ENCODE data around the gene PHKA2.

PHKA2 gene

GRCh38 chrX:18951032-18951431 is 32.9 kb downstream of the PHKA2 start:
- Histone ChIP-seq H3K4me3 (ENCODE audit: low read depth, low read length) (no peak overlapping the region), H3K9ac (ENCODE audit: low read length) (no peak overlapping the region), H3K9me3 (ENCODE audit: control insufficient read depth, insufficient read depth, low read depth, low read length) (no peaks in the 10 kb centered on the region), H3K36me3 (ENCODE audit: control insufficient read depth, insufficient read depth, low read length) (peaks cover 32% of the 10 kb centered on the region), H3K4me1 (ENCODE audit: control insufficient read depth, insufficient read depth, low read length) (no peaks in the 10 kb centered on the region), H3K27me3 (ENCODE audit: control insufficient read depth, insufficient read depth, low read length) (no peaks in the 10 kb centered on the region), H3K27ac (ENCODE audit: low read depth, low read length) (no peak overlapping the region)

GRCh38 chrX:18949944-18950301 is 34.0 kb downstream of the PHKA2 start:
- Histone ChIP-seq H3K4me1 (ENCODE audit: control insufficient read depth, insufficient read depth, low read length) (no peaks in the 10 kb centered on the region), H3K27me3 (ENCODE audit: control insufficient read depth, insufficient read depth, low read length) (no peaks in the 10 kb centered on the region), H3K4me3 (ENCODE audit: low read depth, low read length) (no peak overlapping the region), H3K27ac (ENCODE audit: low read depth, low read length) (no peak overlapping the region), H3K9ac (ENCODE audit: low read length) (no peak overlapping the region), H3K36me3 (ENCODE audit: control insufficient read depth, insufficient read depth, low read length) (peaks cover 35% of the 10 kb centered on the region), H3K9me3 (ENCODE audit: control insufficient read depth, insufficient read depth, low read depth, low read length) (no peaks in the 10 kb centered on the region)

GRCh38 chrX:18949291-18949943 is 34.5 kb downstream of the PHKA2 start:
- no peak overlapping the region for H3K4me3 ChIP-seq (ENCODE audit: low read depth, low read length)
- H3K9me3 ChIP-seq (ENCODE audit: control insufficient read depth, insufficient read depth, low read depth, low read length): no peaks in the 10 kb centered on the region
- no peaks in the 10 kb centered on the region for H3K4me1 ChIP-seq (ENCODE audit: control insufficient read depth, insufficient read depth, low read length)
- peaks cover 40% of the 10 kb centered on the region for H3K36me3 ChIP-seq (ENCODE audit: control insufficient read depth, insufficient read depth, low read length)
- no peak overlapping the region for H3K27ac ChIP-seq (ENCODE audit: low read depth, low read length)
- H3K9ac ChIP-seq (ENCODE audit: low read length): no peak overlapping the region
- no peaks in the 10 kb centered on the region for H3K27me3 ChIP-seq (ENCODE audit: control insufficient read depth, insufficient read depth, low read length)

- no peak overlapping the region for H3K9ac ChIP-seq (ENCODE audit: low read length)
- no peak overlapping the region for H3K27ac ChIP-seq (ENCODE audit: low read depth, low read length)
- H3K36me3 ChIP-seq (ENCODE audit: control insufficient read depth, insufficient read depth, low read length): peaks cover 55% of the 10 kb centered on the region
- no peak overlapping the region for H3K4me3 ChIP-seq (ENCODE audit: low read depth, low read length)
- H3K27me3 ChIP-seq (ENCODE audit: control insufficient read depth, insufficient read depth, low read length): no peaks in the 10 kb centered on the region
- no peaks in the 10 kb centered on the region for H3K4me1 ChIP-seq (ENCODE audit: control insufficient read depth, insufficient read depth, low read length)
- H3K9me3 ChIP-seq (ENCODE audit: control insufficient read depth, insufficient read depth, low read depth, low read length): no peaks in the 10 kb centered on the region
Measured at GRCh38 chrX:18946611-18947010, 37.3 kb downstream of the PHKA2 start.

GRCh38 chrX:18946157-18946556 is 37.8 kb downstream of the PHKA2 start:
- H3K4me1 ChIP-seq (ENCODE audit: control insufficient read depth, insufficient read depth, low read length): no peaks in the 10 kb centered on the region
- no peaks in the 10 kb centered on the region for H3K27me3 ChIP-seq (ENCODE audit: control insufficient read depth, insufficient read depth, low read length)
- no peak overlapping the region for H3K9ac ChIP-seq (ENCODE audit: low read length)
- H3K4me3 ChIP-seq (ENCODE audit: low read depth, low read length): no peak overlapping the region
- H3K9me3 ChIP-seq (ENCODE audit: control insufficient read depth, insufficient read depth, low read depth, low read length): no peaks in the 10 kb centered on the region
- no peak overlapping the region for H3K27ac ChIP-seq (ENCODE audit: low read depth, low read length)
- peaks cover 60% of the 10 kb centered on the region for H3K36me3 ChIP-seq (ENCODE audit: control insufficient read depth, insufficient read depth, low read length)

GRCh38 chrX:18945483-18945882 is 38.4 kb downstream of the PHKA2 start:
- Histone ChIP-seq H3K4me3 (ENCODE audit: low read depth, low read length) (no peak overlapping the region), H3K36me3 (ENCODE audit: control insufficient read depth, insufficient read depth, low read length) (peaks cover 59% of the 10 kb centered on the region), H3K27ac (ENCODE audit: low read depth, low read length) (no peak overlapping the region), H3K9ac (ENCODE audit: low read length) (no peak overlapping the region), H3K9me3 (ENCODE audit: control insufficient read depth, insufficient read depth, low read depth, low read length) (no peaks in the 10 kb centered on the region), H3K4me1 (ENCODE audit: control insufficient read depth, insufficient read depth, low read length) (no peaks in the 10 kb centered on the region), H3K27me3 (ENCODE audit: control insufficient read depth, insufficient read depth, low read length) (no peaks in the 10 kb centered on the region)

- H3K9me3 ChIP-seq (ENCODE audit: control insufficient read depth, insufficient read depth, low read depth, low read length): no peaks in the 10 kb centered on the region
- no peak overlapping the region for H3K4me3 ChIP-seq (ENCODE audit: low read depth, low read length)
- peaks cover 51% of the 10 kb centered on the region for H3K36me3 ChIP-seq (ENCODE audit: control insufficient read depth, insufficient read depth, low read length)
- H3K4me1 ChIP-seq (ENCODE audit: control insufficient read depth, insufficient read depth, low read length): no peaks in the 10 kb centered on the region
- H3K9ac ChIP-seq (ENCODE audit: low read length): no peak overlapping the region
- H3K27me3 ChIP-seq (ENCODE audit: control insufficient read depth, insufficient read depth, low read length): no peaks in the 10 kb centered on the region
- H3K27ac ChIP-seq (ENCODE audit: low read depth, low read length): no peak overlapping the region
Measured at GRCh38 chrX:18944482-18944881, 39.4 kb downstream of the PHKA2 start.

GRCh38 chrX:18941896-18942295 is 42.0 kb downstream of the PHKA2 start:
- no peaks in the 10 kb centered on the region for H3K9me3 ChIP-seq (ENCODE audit: control insufficient read depth, insufficient read depth, low read depth, low read length)
- H3K4me1 ChIP-seq (ENCODE audit: control insufficient read depth, insufficient read depth, low read length): peaks cover 10% of the 10 kb centered on the region
- H3K27ac ChIP-seq (ENCODE audit: low read depth, low read length): no peak overlapping the region
- H3K4me3 ChIP-seq (ENCODE audit: low read depth, low read length): no peak overlapping the region
- no peaks in the 10 kb centered on the region for H3K27me3 ChIP-seq (ENCODE audit: control insufficient read depth, insufficient read depth, low read length)
- H3K9ac ChIP-seq (ENCODE audit: low read length): no peak overlapping the region
- peaks cover 55% of the 10 kb centered on the region for H3K36me3 ChIP-seq (ENCODE audit: control insufficient read depth, insufficient read depth, low read length)

GRCh38 chrX:18938710-18939109 is 45.2 kb downstream of the PHKA2 start:
- no peak overlapping the region for H3K9ac ChIP-seq (ENCODE audit: low read length)
- no peaks in the 10 kb centered on the region for H3K27me3 ChIP-seq (ENCODE audit: control insufficient read depth, insufficient read depth, low read length)
- peaks cover 10% of the 10 kb centered on the region for H3K4me1 ChIP-seq (ENCODE audit: control insufficient read depth, insufficient read depth, low read length)
- no peak overlapping the region for H3K4me3 ChIP-seq (ENCODE audit: low read depth, low read length)
- peaks cover 69% of the 10 kb centered on the region for H3K36me3 ChIP-seq (ENCODE audit: control insufficient read depth, insufficient read depth, low read length)
- H3K27ac ChIP-seq (ENCODE audit: low read depth, low read length): no peak overlapping the region
- no peaks in the 10 kb centered on the region for H3K9me3 ChIP-seq (ENCODE audit: control insufficient read depth, insufficient read depth, low read depth, low read length)

GRCh38 chrX:18937173-18937572 is 46.7 kb downstream of the PHKA2 start:
- Histone ChIP-seq H3K27ac (ENCODE audit: low read depth, low read length) (no peak overlapping the region; the same call in 1 of the 2 replicates), H3K4me1 (ENCODE audit: control insufficient read depth, insufficient read depth, low read length) (peaks cover 10% of the 10 kb centered on the region), H3K9ac (ENCODE audit: low read length) (no peak overlapping the region), H3K9me3 (ENCODE audit: control insufficient read depth, insufficient read depth, low read depth, low read length) (no peaks in the 10 kb centered on the region), H3K27me3 (ENCODE audit: control insufficient read depth, insufficient read depth, low read length) (no peaks in the 10 kb centered on the region), H3K36me3 (ENCODE audit: control insufficient read depth, insufficient read depth, low read length) (peaks cover 63% of the 10 kb centered on the region), H3K4me3 (ENCODE audit: low read depth, low read length) (no peak overlapping the region)

GRCh38 chrX:18935893-18936292 is 48.0 kb downstream of the PHKA2 start:
- Histone ChIP-seq H3K4me1 (ENCODE audit: control insufficient read depth, insufficient read depth, low read length) (peaks cover 10% of the 10 kb centered on the region), H3K9me3 (ENCODE audit: control insufficient read depth, insufficient read depth, low read depth, low read length) (no peaks in the 10 kb centered on the region), H3K9ac (ENCODE audit: low read length) (no peak overlapping the region), H3K27me3 (ENCODE audit: control insufficient read depth, insufficient read depth, low read length) (no peaks in the 10 kb centered on the region), H3K36me3 (ENCODE audit: control insufficient read depth, insufficient read depth, low read length) (peaks cover 62% of the 10 kb centered on the region), H3K4me3 (ENCODE audit: low read depth, low read length) (no peak overlapping the region), H3K27ac (ENCODE audit: low read depth, low read length) (no peak overlapping the region)

- H3K9me3 ChIP-seq (ENCODE audit: control insufficient read depth, insufficient read depth, low read depth, low read length): no peaks in the 10 kb centered on the region
- H3K27me3 ChIP-seq (ENCODE audit: control insufficient read depth, insufficient read depth, low read length): no peaks in the 10 kb centered on the region
- H3K4me1 ChIP-seq (ENCODE audit: control insufficient read depth, insufficient read depth, low read length): peaks cover 10% of the 10 kb centered on the region
- H3K4me3 ChIP-seq (ENCODE audit: low read depth, low read length): no peak overlapping the region
- no peak overlapping the region for H3K27ac ChIP-seq (ENCODE audit: low read depth, low read length)
- no peak overlapping the region for H3K9ac ChIP-seq (ENCODE audit: low read length)
- H3K36me3 ChIP-seq (ENCODE audit: control insufficient read depth, insufficient read depth, low read length): peaks cover 71% of the 10 kb centered on the region
Measured at GRCh38 chrX:18934708-18935107, 49.2 kb downstream of the PHKA2 start.
